Right lobe of liver (tissue), 4 donors: ENCODE data around the gene GPC5.

Experiments
- POLR2A ChIP-seq: fragments of 450-650 bp; IDR thresholded peaks from one replicate; pipeline ENCODE4 v1.6.1; 2017; ENCODE audit warnings: antibody characterized with exemption, mild to moderate bottlenecking
- TF ChIP-seq, protein P1 (sequence below), 4 donors: fragments of 200-600 bp in 3 of 4; fragments of 450-650 bp in 1 of 4; IDR thresholded peaks; one replicate each; pipeline versions ENCODE4 v1.5.1 to v1.8.0; 2016 to 2022; ENCODE audit warnings: antibody characterized with exemption in 4 of 4, mild to moderate bottlenecking in 2 of 4
- donor health status: DM: no; HTN: no; CAD: no.
- donor health status: DM: no; HTN: no; CAD: no.
- donor health status: DM: no; HTN: yes; CAD: no.

DNA sequence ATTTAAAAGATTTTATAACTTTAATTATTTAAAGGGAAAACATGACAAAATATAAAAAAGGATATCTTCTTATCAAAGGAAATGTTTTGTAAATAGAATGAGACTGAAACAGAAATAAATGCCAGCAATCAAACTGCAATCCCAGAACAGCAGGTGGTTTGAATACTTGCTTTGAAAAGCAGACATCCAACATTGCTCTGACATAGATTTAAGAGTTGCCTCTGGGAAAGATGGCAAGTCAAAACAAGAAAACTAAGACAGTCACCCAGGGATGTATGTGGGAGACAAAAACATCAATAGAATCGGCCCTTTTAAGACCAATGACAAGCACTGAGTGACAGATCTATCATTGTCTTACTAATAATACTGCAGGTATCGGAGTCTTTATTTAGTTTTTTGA, 1038.5 kb downstream of the GPC5 start:
- TF ChIP-seq, protein P1, sequence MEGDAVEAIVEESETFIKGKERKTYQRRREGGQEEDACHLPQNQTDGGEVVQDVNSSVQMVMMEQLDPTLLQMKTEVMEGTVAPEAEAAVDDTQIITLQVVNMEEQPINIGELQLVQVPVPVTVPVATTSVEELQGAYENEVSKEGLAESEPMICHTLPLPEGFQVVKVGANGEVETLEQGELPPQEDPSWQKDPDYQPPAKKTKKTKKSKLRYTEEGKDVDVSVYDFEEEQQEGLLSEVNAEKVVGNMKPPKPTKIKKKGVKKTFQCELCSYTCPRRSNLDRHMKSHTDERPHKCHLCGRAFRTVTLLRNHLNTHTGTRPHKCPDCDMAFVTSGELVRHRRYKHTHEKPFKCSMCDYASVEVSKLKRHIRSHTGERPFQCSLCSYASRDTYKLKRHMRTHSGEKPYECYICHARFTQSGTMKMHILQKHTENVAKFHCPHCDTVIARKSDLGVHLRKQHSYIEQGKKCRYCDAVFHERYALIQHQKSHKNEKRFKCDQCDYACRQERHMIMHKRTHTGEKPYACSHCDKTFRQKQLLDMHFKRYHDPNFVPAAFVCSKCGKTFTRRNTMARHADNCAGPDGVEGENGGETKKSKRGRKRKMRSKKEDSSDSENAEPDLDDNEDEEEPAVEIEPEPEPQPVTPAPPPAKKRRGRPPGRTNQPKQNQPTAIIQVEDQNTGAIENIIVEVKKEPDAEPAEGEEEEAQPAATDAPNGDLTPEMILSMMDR (IDR thresholded peaks at IDR 0.05) = no peak
- TF ChIP-seq POLR2A = no peak
